H9 (cell line): Measurements from ENCODE around the gene MGAT5B. TPM values are rescaled to one million over a fixed set of nuclear protein-coding genes. Genes with fewer than 3 reads are reported as not detected.

Experiments
- DNase-seq: peaks from one replicate; pipeline ENCODE4 v3.0.0-alpha.2; 2017
- H2AFZ ChIP-seq: one replicate; pipeline ENCODE4 v1.6.1; 2013; ENCODE audit warnings: mild to moderate bottlenecking, low read length, control low read depth, moderate library complexity
- H2AK5ac ChIP-seq: 2 replicates; pipeline ENCODE4 v1.6.1; 2013; ENCODE audit warnings: low read length, control low read depth, mixed read lengths; ENCODE audit not compliant: insufficient read length
- H2BK120ac ChIP-seq: one replicate; pipeline ENCODE4 v1.6.1; 2013; ENCODE audit warnings: low read depth, mild to moderate bottlenecking, low read length, control low read depth, inconsistent platforms; ENCODE audit not compliant: poor library complexity, severe bottlenecking
- H2BK12ac ChIP-seq: 2 replicates; pipeline ENCODE4 v1.6.1; 2013; ENCODE audit warnings: low read length, control low read depth, mixed read lengths, low read depth; ENCODE audit not compliant: insufficient read length
- H2BK15ac ChIP-seq: 2 replicates; pipeline ENCODE4 v1.6.1; 2013; ENCODE audit warnings: low read depth, low read length, control low read depth
- H2BK20ac ChIP-seq: one replicate; pipeline ENCODE4 v1.6.1; 2013; ENCODE audit warnings: low read depth, mild to moderate bottlenecking, low read length, control low read depth, inconsistent platforms; ENCODE audit not compliant: poor library complexity, severe bottlenecking
- H2BK5ac ChIP-seq: 2 replicates; pipeline ENCODE4 v1.6.1; 2013; ENCODE audit warnings: low read length, control low read depth, mixed read lengths; ENCODE audit not compliant: insufficient read length
- H3K14ac ChIP-seq: 2 replicates; pipeline ENCODE4 v1.6.1; 2013; ENCODE audit warnings: low read length, control low read depth; ENCODE audit not compliant: insufficient read depth
- H3K18ac ChIP-seq: 2 replicates; pipeline ENCODE4 v1.6.1; 2013; ENCODE audit warnings: low read depth, mild to moderate bottlenecking, mixed read lengths, low read length, control low read depth; ENCODE audit not compliant: insufficient read length
- H3K23ac ChIP-seq: 2 replicates; pipeline ENCODE4 v1.6.1; 2013; ENCODE audit warnings: low read length, control low read depth, mixed read lengths, low read depth; ENCODE audit not compliant: insufficient read length
- H3K23me2 ChIP-seq: 2 replicates; pipeline ENCODE4 v1.6.1; 2013; ENCODE audit warnings: low read depth, mild to moderate bottlenecking, mixed read lengths, low read length, control low read depth; ENCODE audit not compliant: insufficient read length, poor library complexity, severe bottlenecking
- H3K27ac ChIP-seq: 2 replicates; pipeline ENCODE4 v1.5.1; 2013; ENCODE audit warnings: low read length, control low read depth, mixed read lengths, low read depth; ENCODE audit not compliant: insufficient read length
- H3K27me3 ChIP-seq: 2 replicates; pipeline ENCODE4 v1.6.1; 2013; ENCODE audit warnings: low read length, control low read depth, inconsistent platforms; ENCODE audit not compliant: insufficient read depth
- H3K4ac ChIP-seq: 2 replicates; pipeline ENCODE4 v1.6.1; 2013; ENCODE audit warnings: low read depth, mild to moderate bottlenecking, control low read depth, inconsistent platforms, low read length, moderate library complexity
- H3K4me1 ChIP-seq: 2 replicates; pipeline ENCODE4 v1.6.1; 2013; ENCODE audit warnings: low read length, control low read depth, inconsistent platforms; ENCODE audit not compliant: insufficient read depth
- H3K4me2 ChIP-seq: 2 replicates; pipeline ENCODE4 v1.6.1; 2013; ENCODE audit warnings: low read length, control low read depth, mixed read lengths; ENCODE audit not compliant: insufficient read length, insufficient read depth
- H3K56ac ChIP-seq: 2 replicates; pipeline ENCODE4 v1.6.1; 2013; ENCODE audit warnings: low read depth, mild to moderate bottlenecking, mixed read lengths, low read length, control low read depth; ENCODE audit not compliant: insufficient read length
- H3K79me1 ChIP-seq: 2 replicates; pipeline ENCODE4 v1.6.1; 2013; ENCODE audit warnings: low read depth, mild to moderate bottlenecking, moderate library complexity, low read length, control low read depth, inconsistent platforms; ENCODE audit not compliant: insufficient read depth, poor library complexity, severe bottlenecking
- H3K79me2 ChIP-seq: 2 replicates; pipeline ENCODE4 v1.6.1; 2013; ENCODE audit warnings: low read length, control low read depth, inconsistent platforms; ENCODE audit not compliant: insufficient read depth
- H3K9ac ChIP-seq: 2 replicates; pipeline ENCODE4 v1.6.1; 2013; ENCODE audit warnings: low read length, control low read depth, mixed read lengths; ENCODE audit not compliant: insufficient read length; ENCODE audit errors: extremely low read depth
- H3K9me3 ChIP-seq: one replicate; pipeline ENCODE4 v1.6.1; 2013; ENCODE audit warnings: low read depth, low read length, inconsistent platforms; ENCODE audit not compliant: control insufficient read depth
- H3T11ph ChIP-seq: one replicate; pipeline ENCODE4 v1.6.1; 2013; ENCODE audit warnings: mild to moderate bottlenecking, low read length, control low read depth, inconsistent platforms
- H4K20me1 ChIP-seq: one replicate; pipeline ENCODE4 v1.6.1; 2013; ENCODE audit not compliant: control insufficient read depth, insufficient read length, insufficient read depth
- H4K5ac ChIP-seq: 2 replicates; pipeline ENCODE4 v1.6.1; 2013; ENCODE audit warnings: low read depth, mild to moderate bottlenecking, mixed read lengths, low read length, control low read depth; ENCODE audit not compliant: insufficient read length
- H4K8ac ChIP-seq: replicated peaks from 2 replicates; pipeline ENCODE4 v1.6.1; 2013; ENCODE audit warnings: low read length, control low read depth, mixed read lengths, low read depth; ENCODE audit not compliant: insufficient read length
- H4K91ac ChIP-seq: 2 replicates; pipeline ENCODE4 v1.6.1; 2013; ENCODE audit warnings: low read depth, mild to moderate bottlenecking, moderate library complexity, mixed read lengths, low read length, control low read depth; ENCODE audit not compliant: insufficient read length
- H3K27ac Mint-ChIP-seq, 3 experiments: 2 replicates in 2 of 3; 3 replicates in 1 of 3; pipeline ENCODE4 v1.8.0; 2020 to 2021; ENCODE audit warnings: mixed read lengths in 3 of 3, mild to moderate bottlenecking in 1 of 3, moderate library complexity in 1 of 3
- H3K27me3 Mint-ChIP-seq: 2 replicates; pipeline ENCODE4 v1.8.0; 2021; ENCODE audit warnings: low read depth, mild to moderate bottlenecking, moderate library complexity, mixed read lengths
- H3K36me3 Mint-ChIP-seq, 3 experiments: 2 replicates in 2 of 3; 3 replicates in 1 of 3; pipeline ENCODE4 v1.8.0; 2020 to 2021; ENCODE audit warnings: low read depth in 3 of 3, mixed read lengths in 3 of 3; ENCODE audit not compliant: insufficient read depth in 1 of 3
- H3K4me1 Mint-ChIP-seq, 2 experiments: 2 replicates each; pipeline ENCODE4 v1.8.0; 2020; ENCODE audit warnings: mixed read lengths in 2 of 2
- H3K4me3 Mint-ChIP-seq, 2 experiments: 2 replicates in 1 of 2; 3 replicates in 1 of 2; pipeline ENCODE4 v1.8.0; 2020 to 2021; ENCODE audit warnings: mild to moderate bottlenecking in 2 of 2, mixed read lengths in 2 of 2, moderate library complexity in 1 of 2
- H3K9me3 Mint-ChIP-seq, 2 experiments: 2 replicates in 1 of 2; 3 replicates in 1 of 2; pipeline ENCODE4 v1.8.0; 2020; ENCODE audit warnings: mild to moderate bottlenecking in 2 of 2, mixed read lengths in 2 of 2, moderate library complexity in 1 of 2
- CTCF ChIP-seq: fragments of 200-600 bp; sonication (generic); conservative IDR thresholded peaks from 3 replicates; pipeline ENCODE4 v1.8.0; 2021; ENCODE audit warnings: antibody characterized with exemption, mild to moderate bottlenecking
- WGBS: extraction: QIAGEN DNeasy Blood & Tissue Kit; methylation state at CpG from one replicate; pipeline ENCODE4 v1.1.7; 2013; ENCODE audit warnings: missing lambda C conversion rate, low lambda C conversion rate, mixed read lengths; ENCODE audit not compliant: insufficient read length; ENCODE audit errors: extremely low coverage; 5-methylcytosine and 5-hydroxymethylcytosine counted together
- total RNA-seq: library from RNA; stranded (reverse); gene quantifications from 2 replicates; pipeline ENCODE4 v1.2.1, GENCODE V29; 2021

Gene MGAT5B
- total RNA-seq, 1 experiment from 2014 or later, result 4.9 TPM

GRCh38 chr17:76943781-76944213 is 75.6 kb downstream of the MGAT5B start:
- no peak overlapping the region for H2BK120ac ChIP-seq
- H3K14ac ChIP-seq, result peak overlapping the region; percentile 29; the same call in 1 of the 2 replicates
- no CpG with 5 or more reads among the region's 9 CpGs for WGBS
- no peak overlapping the region for H2BK15ac ChIP-seq
- Mint-ChIP-seq H3K27me3 (no peaks in the 10 kb centered on the region), H3K36me3 (peaks cover 0 to 8% (median 1%) of the 10 kb centered on the region in 3 experiments; a peak in 3 of 7 replicates), H3K9me3 (no peaks in the 10 kb centered on the region), H3K27ac (peak overlapping the region in 2 of 3 experiments; percentile 42 to 77; a peak in 2 of 7 replicates), H3K4me1 (peaks cover 8 to 39% of the 10 kb centered on the region in 2 experiments), H3K4me3 (no peak overlapping the region; a peak in 1 of 5 replicates)
- H4K8ac ChIP-seq, result no peak overlapping the region
- H3K23ac ChIP-seq, result no peak overlapping the region
- no peak overlapping the region for H3K56ac ChIP-seq
- no peak overlapping the region for H2AK5ac ChIP-seq
- H2BK12ac ChIP-seq, result no peak overlapping the region
- H4K5ac ChIP-seq, result no peak overlapping the region
- H2AFZ ChIP-seq, result no peak overlapping the region
- no peaks in the 10 kb centered on the region for H3K79me2 ChIP-seq
- H2BK5ac ChIP-seq, result no peak overlapping the region
- no peak overlapping the region for H3T11ph ChIP-seq
- H4K91ac ChIP-seq, result no peak overlapping the region
- H3K27ac ChIP-seq, result no peak overlapping the region
- H3K4ac ChIP-seq, result no peak overlapping the region
- H3K4me1 ChIP-seq, result no peaks in the 10 kb centered on the region
- TF ChIP-seq CTCF, result no peak
- no peak overlapping the region for H3K18ac ChIP-seq
- peaks cover 3% of the 10 kb centered on the region for H3K23me2 ChIP-seq
- H2BK20ac ChIP-seq, result no peak overlapping the region
- no peak overlapping the region for H3K9ac ChIP-seq
- DNase-seq, result no peak
- H3K79me1 ChIP-seq, result no peaks in the 10 kb centered on the region
- H3K9me3 ChIP-seq, result no peaks in the 10 kb centered on the region
- H3K27me3 ChIP-seq, result no peaks in the 10 kb centered on the region
- H4K20me1 ChIP-seq, result no peaks in the 10 kb centered on the region
- H3K4me2 ChIP-seq, result no peak overlapping the region
